Activated CD8-positive, alpha-beta T cell treated with anti-CD3 and anti-CD28 coated beads, Interleukin-2, amount 10 ng/mL, durations not matched to agents 7 days and 5 days (primary cell): Measurements from ENCODE around the gene C5orf58. TPM values are rescaled to one million over a fixed set of nuclear protein-coding genes. Genes with fewer than 3 reads are reported as not detected.
A peak's percentile ranks its signal among the peaks of the same experiment; 100 is the strongest.

ENCODE experiments used
- ATAC-seq: fragments of 150-1000 bp; cut with Tn5 transposase; one replicate; pipeline ENCODE4 v1.10.0; 2021; ENCODE audit warnings: moderate library complexity
- CTCF ChIA-PET: fragments of 350-600 bp; sonication (Branson Sonifier 250); formaldehyde crosslinking; loops from one replicate; lab custom pipeline; 2021; ENCODE audit warnings: antibody characterized with exemption; lab: Charles Lee
- POLR2A ChIA-PET: fragments of 350-600 bp; sonication (Branson Sonifier 250); formaldehyde crosslinking; loops from one replicate; lab custom pipeline; 2021; ENCODE audit warnings: antibody characterized with exemption; lab: Charles Lee
- DNase-seq: peaks from one replicate; pipeline ENCODE4 v3.0.0-alpha.2; 2020
- H3K27ac Mint-ChIP-seq: one replicate; pipeline ENCODE4 v1.8.0; 2021; ENCODE audit warnings: mild to moderate bottlenecking, mixed read lengths
- H3K27me3 Mint-ChIP-seq: one replicate; pipeline ENCODE4 v1.8.0; 2021; ENCODE audit warnings: low read depth, mixed read lengths
- H3K36me3 Mint-ChIP-seq: one replicate; pipeline ENCODE4 v1.8.0; 2021; ENCODE audit warnings: low read depth, mixed read lengths
- H3K4me1 Mint-ChIP-seq: one replicate; pipeline ENCODE4 v1.8.0; 2021; ENCODE audit warnings: low read depth, mixed read lengths
- H3K4me3 Mint-ChIP-seq: one replicate; pipeline ENCODE4 v1.8.0; 2021; ENCODE audit warnings: mild to moderate bottlenecking, mixed read lengths
- H3K9me3 Mint-ChIP-seq: one replicate; pipeline ENCODE4 v1.8.0; 2022; ENCODE audit warnings: mixed read lengths; ENCODE audit not compliant: insufficient read depth
- total RNA-seq, 2 experiments: library from RNA; stranded (reverse); gene quantifications; one replicate each; pipeline ENCODE4 v1.2.3, GENCODE V29; 2021

The C5orf58 gene
- total RNA-seq, 2 experiments from 2014 or later: not detected

- Mint-ChIP-seq H3K27me3 (no peaks in the 10 kb centered on the region), H3K4me1 (peaks cover 66% of the 10 kb centered on the region), H3K4me3 (peak overlapping the region; percentile 96), H3K9me3 (no peaks in the 10 kb centered on the region), H3K36me3 (peaks cover 100% of the 10 kb centered on the region), H3K27ac (peak overlapping the region; percentile 93)
- POLR2A ChIA-PET: interaction anchor here (1.0 to 23.3 kb wide), 9 partner anchors 10 to 46 kb away, joined by 3 to 898 read pairs (median 37); no protein-coding TSS in a partner anchor
- DNase-seq: peak; percentile 61
- CTCF ChIA-PET: interaction anchor here (1.3 to 16.1 kb wide), 13 partner anchors 8 to 66 kb away, joined by 4 to 324 read pairs (median 25); no protein-coding TSS in a partner anchor
- peak; percentile 9 for ATAC-seq
These were observed 59.7 kb downstream of the C5orf58 start for GRCh38 chr5:170292179-170293104.

GRCh38 chr5:170293273-170293672 is 60.5 kb downstream of the C5orf58 start:
- CTCF ChIA-PET: interaction anchor here (1.5 to 16.1 kb wide), 13 partner anchors 9 to 128 kb away, joined by 5 to 324 read pairs (median 25); no protein-coding TSS in a partner anchor
- peaks cover 64% of the 10 kb centered on the region for H3K4me1 Mint-ChIP-seq
- peak; percentile 61 for ATAC-seq
- peak overlapping the region; percentile 93 for H3K27ac Mint-ChIP-seq
- H3K4me3 Mint-ChIP-seq: peak overlapping the region; percentile 96
- peaks cover 94% of the 10 kb centered on the region for H3K36me3 Mint-ChIP-seq
- DNase-seq: peak; percentile 92
- POLR2A ChIA-PET: interaction anchor here (0.9 to 23.3 kb wide), 10 partner anchors 7 to 45 kb away, joined by 3 to 898 read pairs (median 38); no protein-coding TSS in a partner anchor
- H3K9me3 Mint-ChIP-seq: no peaks in the 10 kb centered on the region
- no peaks in the 10 kb centered on the region for H3K27me3 Mint-ChIP-seq

GRCh38 chr5:170294057-170294456 is 61.3 kb downstream of the C5orf58 start:
- peak overlapping the region; percentile 93 for H3K27ac Mint-ChIP-seq
- H3K4me1 Mint-ChIP-seq: peaks cover 63% of the 10 kb centered on the region

GRCh38 chr5:170294556-170294955 is 61.8 kb downstream of the C5orf58 start:
- Mint-ChIP-seq H3K36me3 (peaks cover 81% of the 10 kb centered on the region), H3K4me3 (peak overlapping the region; percentile 96), H3K4me1 (peaks cover 63% of the 10 kb centered on the region), H3K9me3 (no peaks in the 10 kb centered on the region), H3K27ac (peak overlapping the region; percentile 93), H3K27me3 (no peaks in the 10 kb centered on the region)
- ATAC-seq (no peak), DNase-seq (no peak)
- CTCF ChIA-PET: interaction anchor here (1.6 to 16.1 kb wide), 13 partner anchors 9 to 127 kb away, joined by 5 to 324 read pairs (median 25); no protein-coding TSS in a partner anchor
- POLR2A ChIA-PET: interaction anchor here (4.6 to 23.3 kb wide), 7 partner anchors 8 to 44 kb away, joined by 32 to 898 read pairs (median 58); no protein-coding TSS in a partner anchor

More at GRCh38 chr5:170294057-170294456, 61.3 kb downstream of the C5orf58 start:
- H3K27me3 Mint-ChIP-seq: no peaks in the 10 kb centered on the region
- H3K9me3 Mint-ChIP-seq: no peaks in the 10 kb centered on the region
- no peak for ATAC-seq
- ChIA-PET CTCF (interaction anchor here (1.5 to 16.1 kb wide), 15 partner anchors 9 to 127 kb away, joined by 5 to 324 read pairs (median 21); no protein-coding TSS in a partner anchor), POLR2A (interaction anchor here (0.9 to 23.3 kb wide), 10 partner anchors 7 to 44 kb away, joined by 3 to 898 read pairs (median 38); no protein-coding TSS in a partner anchor)
- H3K4me3 Mint-ChIP-seq: peak overlapping the region; percentile 96
- H3K36me3 Mint-ChIP-seq: peaks cover 86% of the 10 kb centered on the region
- DNase-seq: no peak

Other genes with a start within 250 kb of the C5orf58 start
- not detected for gene FOXI1, start 127.1 kb upstream of the C5orf58 start, total RNA-seq
- gene LCP2, start 64.8 kb downstream of the C5orf58 start, total RNA-seq: 100 to 1,000 TPM; 386 TPM
- not detected for gene KCNMB1, start 156.4 kb downstream of the C5orf58 start, total RNA-seq